ENCODE results near the gene GJD2. TPM values are rescaled to one million over a fixed set of nuclear protein-coding genes. Genes with fewer than 3 reads are reported as not detected.

Gene GJD2
- polyA plus RNA-seq, 3 donors = 2.8 TPM; not detected in 2

GRCh38 chr15:34701536-34701935, 53.3 kb downstream of the GJD2 start:
- WGBS, 3 donors = 41 to 55% (median 44%) methylated on average over 2 of the region's 2 CpGs

More at GRCh38 chr15:34701536-34701935, 53.3 kb downstream of the GJD2 start:
- H3K27ac ChIP-seq (ENCODE audit: low read depth, low read length) = no peak overlapping the region

Other genes with a start within 250 kb of the GJD2 start
- 10 to 100 TPM; 26.9 to 57.2 (median 29.1) TPM for gene GOLGA8B, start 171.3 kb downstream of the GJD2 start, polyA plus RNA-seq
- gene ACTC1, start 40.6 kb upstream of the GJD2 start, polyA plus RNA-seq = 10 to 100 TPM in 1 of 3 donors, under 1 TPM in 2; 0.32 to 20.1 (median 0.83) TPM
- 10 to 100 TPM in 1 of 3 donors, 1 to 10 TPM in 2; 4.5 to 13.3 (median 8.3) TPM for gene AQR, start 214.7 kb upstream of the GJD2 start, polyA plus RNA-seq
- 10 to 100 TPM in 1 of 3 donors, 1 to 10 TPM in 2; 6.2 to 10.5 (median 9.4) TPM for gene ZNF770, start 233.3 kb upstream of the GJD2 start, polyA plus RNA-seq

Measured in adipose tissue (tissue), 3 donors.